Stimulated activated CD8-positive, alpha-beta memory T cell treated with anti-CD3 and anti-CD28 coated beads, Interleukin-2, amount 100 ng/mL, for 1 hour (primary cell): ENCODE results near the gene NUP58.

Experiments
- DNase-seq, 2 donors: peaks; one replicate each; pipeline ENCODE4 v3.0.0-alpha.2; 2020; ENCODE audit warnings: low read depth in 2 of 2

The NUP58 gene

DNA sequence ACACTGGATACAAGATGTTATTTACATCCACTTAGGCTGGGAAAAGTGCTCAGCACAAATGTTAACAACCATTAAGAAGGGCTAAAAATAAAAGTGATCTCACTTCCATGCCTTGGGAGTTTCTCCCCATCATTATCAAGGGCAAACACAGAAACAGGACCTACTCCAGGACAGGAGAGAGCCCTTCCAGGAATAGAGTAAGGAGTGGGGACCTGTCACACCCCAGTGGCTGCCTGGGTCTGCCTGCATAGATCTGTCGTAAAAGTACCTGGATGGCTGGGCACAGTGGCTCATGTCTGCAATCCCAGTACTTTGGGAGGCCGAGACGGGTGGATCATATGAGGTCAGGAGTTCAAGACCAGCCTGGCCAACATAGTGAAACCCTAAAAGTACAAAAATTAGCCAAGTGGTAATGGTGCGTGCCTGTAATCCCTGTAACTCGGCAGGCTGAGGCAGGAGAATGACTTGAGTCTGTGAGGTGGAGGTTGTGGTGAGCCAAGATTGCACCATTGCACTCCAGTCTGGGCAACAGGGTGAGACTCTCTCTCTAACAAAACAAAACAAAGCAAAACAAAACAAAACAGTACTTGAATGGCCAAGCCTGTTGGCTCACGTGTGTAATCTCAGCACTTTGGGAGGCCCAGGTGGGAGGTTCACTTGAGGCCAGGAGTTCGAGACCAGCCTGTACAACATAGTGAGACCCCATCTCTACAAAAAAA, 76.0 kb downstream of the NUP58 start:
- DNase-seq, result no peak

DNA sequence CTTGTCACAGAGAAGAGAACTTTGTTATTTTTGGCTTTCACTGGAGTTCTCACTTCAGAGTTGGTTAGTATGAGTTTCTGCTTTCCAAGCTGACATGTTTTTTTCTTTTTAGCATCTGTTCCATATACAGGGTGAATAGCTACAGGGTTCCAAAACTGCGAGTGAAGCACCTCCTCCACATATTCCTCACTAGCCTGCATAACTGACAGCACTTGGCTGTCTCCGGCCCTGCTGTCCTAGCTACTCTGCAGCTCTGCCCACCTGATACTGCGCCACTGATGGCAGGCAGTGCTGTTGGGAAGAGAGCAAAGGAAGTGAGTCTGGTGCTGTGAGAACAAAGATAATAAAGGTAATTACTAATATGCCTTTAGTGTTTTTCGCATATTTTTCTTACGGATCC, 77.1 kb downstream of the NUP58 start:
- DNase-seq, result no peak

DNA sequence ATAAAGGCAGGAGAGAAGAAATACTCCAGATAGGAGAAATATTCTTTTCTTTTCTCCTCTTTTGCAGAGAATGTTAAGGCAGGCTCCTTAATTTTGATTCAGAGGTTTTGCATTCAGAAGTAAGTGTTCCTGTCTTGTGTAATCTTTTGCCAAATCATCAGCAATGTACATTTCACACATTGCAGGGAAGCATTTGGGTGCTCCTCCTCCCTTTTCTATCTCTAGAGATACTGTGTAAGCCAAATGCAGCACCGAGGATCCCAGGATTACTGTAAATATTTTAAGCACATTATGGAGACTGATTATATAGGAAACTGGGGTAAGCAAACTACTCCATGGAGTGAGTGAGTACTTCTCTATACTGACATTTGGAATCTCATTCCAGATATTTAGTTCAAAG, 77.6 kb downstream of the NUP58 start:
- DNase-seq, result no peak

DNA sequence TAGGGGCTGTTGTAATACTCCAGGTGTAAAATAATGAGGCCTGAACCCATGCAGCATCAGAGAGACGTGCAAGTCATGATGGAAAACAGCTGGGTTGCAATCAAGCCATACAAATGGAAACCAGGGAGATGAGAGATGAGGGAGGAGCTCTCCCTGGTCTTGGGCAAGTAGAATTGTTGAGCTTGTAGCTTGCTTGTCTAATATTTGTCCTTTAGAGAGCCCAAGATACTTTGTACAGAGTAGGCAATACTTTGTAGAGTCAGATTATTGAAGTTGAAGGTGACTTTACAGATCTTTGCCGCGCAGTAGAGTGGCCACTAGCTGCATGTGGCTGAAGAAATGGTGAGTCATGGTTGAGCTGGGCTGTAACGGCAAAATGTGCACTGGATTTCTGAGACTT, 78.7 kb downstream of the NUP58 start:
- no peak for DNase-seq

DNA sequence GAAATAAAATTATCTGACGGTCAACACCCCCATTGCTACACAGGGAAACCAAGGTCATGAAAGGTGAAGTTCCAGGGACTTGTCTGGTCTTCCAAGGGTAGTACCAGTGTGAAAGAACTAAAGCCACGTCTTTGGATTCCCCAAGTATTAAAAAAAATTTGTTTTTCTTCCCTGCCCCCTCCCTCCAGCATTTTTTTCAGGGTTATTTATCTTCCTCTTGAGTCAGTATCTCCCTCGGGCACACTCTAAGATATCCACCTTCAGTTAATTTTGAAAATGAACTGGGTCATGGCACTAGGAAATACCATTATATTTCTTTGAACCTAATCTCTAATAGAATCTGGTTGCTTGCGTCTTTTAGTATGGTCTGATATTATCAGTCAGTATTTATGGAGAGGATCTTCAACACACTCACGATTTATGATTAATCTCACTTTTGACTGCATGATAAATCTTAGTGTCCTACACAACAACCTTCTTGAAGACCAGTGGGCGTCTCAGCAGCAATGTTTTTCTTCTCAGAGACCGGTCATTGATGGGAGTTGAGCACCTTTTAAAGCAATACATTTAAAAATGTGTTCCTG, 79.4 kb downstream of the NUP58 start:
- no peak for DNase-seq

DNA sequence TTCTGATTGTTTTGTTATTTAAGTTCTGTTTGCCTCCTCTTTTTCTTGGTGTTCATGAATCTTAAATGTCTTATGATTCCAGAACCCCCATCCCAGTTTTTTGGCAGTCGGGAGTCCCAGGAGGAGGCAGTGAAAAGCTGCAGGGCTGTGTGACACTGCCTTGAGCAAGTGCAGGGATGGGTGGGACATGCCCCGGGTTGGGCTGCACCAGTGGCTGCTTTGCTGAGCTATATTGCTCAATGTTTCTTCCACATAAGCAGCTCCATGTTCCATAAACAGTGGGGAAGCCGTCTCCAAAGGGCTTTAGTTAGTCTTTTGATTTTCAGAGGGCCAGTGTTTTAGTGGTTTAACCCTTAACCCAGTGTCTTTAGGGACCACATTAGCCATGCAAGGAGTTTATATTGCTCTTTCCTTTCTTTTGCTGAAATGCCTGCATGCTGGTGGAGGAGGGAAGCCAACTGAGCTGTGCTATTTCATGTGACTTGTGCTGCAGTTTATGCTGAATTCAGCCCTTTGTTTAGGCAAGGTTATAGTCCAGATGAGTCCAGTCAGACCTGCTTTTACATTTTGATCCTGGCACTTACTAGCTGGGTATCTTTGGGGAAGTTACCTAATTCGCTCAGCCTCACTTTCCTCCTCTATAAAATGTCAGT, 83.5 kb downstream of the NUP58 start:
- DNase-seq, result no peak

DNA sequence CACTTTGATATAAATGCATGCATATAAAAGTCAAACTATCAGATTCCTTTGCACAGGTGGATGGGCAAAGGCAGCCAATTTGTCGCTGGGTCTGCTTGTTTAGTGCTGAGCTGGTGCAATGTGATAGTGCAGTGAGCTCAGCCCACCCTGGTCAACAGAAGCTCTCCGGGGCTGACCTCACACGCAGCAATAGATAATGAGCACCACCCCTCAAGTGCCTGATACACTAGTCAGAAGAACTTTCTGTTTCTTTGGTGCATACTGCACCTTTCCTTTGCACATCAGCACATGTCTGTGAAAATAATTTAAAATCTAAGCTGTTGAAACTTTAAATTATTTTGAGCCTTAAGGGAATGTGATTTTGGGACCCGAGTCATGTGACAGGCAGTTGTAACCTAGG, 90.5 kb downstream of the NUP58 start:
- no peak for DNase-seq
